H1 (cell line): Measurements from ENCODE around the gene TMEM40. TPM values are rescaled to one million over a fixed set of nuclear protein-coding genes. Genes with fewer than 3 reads are reported as not detected.
"Not testable (repeated sequence)": the region's sequence is repeated elsewhere in the genome, so short reads cannot be mapped to it uniquely, and the experiment has no call there.

ENCODE experiments used
- CTCF ChIA-PET: fragments of 300-600 bp; sonication (Branson Sonifier 250); formaldehyde crosslinking; loops from one replicate; lab custom pipeline; 2021; ENCODE audit not compliant: partially characterized antibody; lab: Charles Lee
- POLR2A ChIA-PET: fragments of 300-600 bp; sonication (Branson Sonifier 250); formaldehyde crosslinking; loops from one replicate; lab custom pipeline; 2021; ENCODE audit warnings: inconsistent platforms; ENCODE audit not compliant: partially characterized antibody; lab: Charles Lee
- DNase-seq, 2 experiments: peaks; one replicate each; pipeline versions ENCODE4 v3.0.0 to v3.0.0-alpha.2; 2010 to 2022; ENCODE audit warnings: low spot score in 2 of 2, low read depth in 1 of 2, mixed read lengths in 1 of 2
- FAIRE-seq: peaks from 2 replicates; lab custom pipeline; 2011; peaks lifted over from hg19 to GRCh38; lab: Jason Lieb, UNC
- H2AFZ ChIP-seq: 2 replicates; pipeline ENCODE4 v1.8.1; 2012; ENCODE audit warnings: low read length, inconsistent platforms
- H2AK5ac ChIP-seq: 2 replicates; pipeline ENCODE4 v1.6.1; 2013; ENCODE audit warnings: low read depth, low read length
- H2BK120ac ChIP-seq: replicated peaks from 2 replicates; pipeline ENCODE3; 2013; ENCODE audit warnings: low read depth, low read length, inconsistent platforms
- H2BK12ac ChIP-seq: 2 replicates; pipeline ENCODE4 v1.6.1; 2013; ENCODE audit warnings: low read depth, low read length
- H2BK15ac ChIP-seq: 2 replicates; pipeline ENCODE4 v1.6.1; 2013; ENCODE audit warnings: low read length
- H2BK20ac ChIP-seq: 2 replicates; pipeline ENCODE4 v1.6.1; 2013; ENCODE audit warnings: low read length
- H2BK5ac ChIP-seq: 2 replicates; pipeline ENCODE4 v1.6.1; 2013; ENCODE audit warnings: low read depth, low read length
- H3K14ac ChIP-seq: 2 replicates; pipeline ENCODE4 v1.6.1; 2013; ENCODE audit warnings: inconsistent platforms; ENCODE audit not compliant: insufficient read length
- H3K18ac ChIP-seq: 2 replicates; pipeline ENCODE4 v1.6.1; 2013; ENCODE audit warnings: low read length; ENCODE audit errors: extremely low read depth
- H3K23ac ChIP-seq: 2 replicates; pipeline ENCODE4 v1.6.1; 2013; ENCODE audit warnings: inconsistent platforms; ENCODE audit not compliant: insufficient read length
- H3K23me2 ChIP-seq: 2 replicates; pipeline ENCODE4 v1.6.1; 2013; ENCODE audit warnings: low read depth, low read length
- H3K27ac ChIP-seq: 2 replicates; pipeline ENCODE4 v1.6.1; 2011; ENCODE audit warnings: low read depth, low read length, inconsistent platforms
- H3K27me3 ChIP-seq, 4 experiments: replicated peaks in 1 of 4; 1 replicate in 1 of 4; 2 replicates in 3 of 4; pipeline versions ENCODE4 v1.6.1 to v1.8.1; 2011 to 2013; ENCODE audit warnings: low read length in 3 of 4, mild to moderate bottlenecking in 3 of 4, inconsistent platforms in 2 of 4, mixed read lengths in 2 of 4, moderate library complexity in 1 of 4; ENCODE audit not compliant: control insufficient read depth in 3 of 4, insufficient read depth in 3 of 4; ENCODE audit errors: extremely low read depth in 1 of 4
- H3K36me3 ChIP-seq, 4 experiments: 2 replicates each; pipeline versions ENCODE4 v1.6.1 to v1.8.1; 2011 to 2013; ENCODE audit warnings: mild to moderate bottlenecking in 4 of 4, low read length in 3 of 4, moderate library complexity in 2 of 4, control low read depth in 1 of 4, inconsistent platforms in 1 of 4; ENCODE audit not compliant: insufficient read depth in 4 of 4, control insufficient read depth in 2 of 4
- H3K4ac ChIP-seq: replicated peaks from 2 replicates; pipeline ENCODE3; 2013; ENCODE audit warnings: low read length, low read depth, mixed read lengths, inconsistent platforms; ENCODE audit not compliant: insufficient read length
- H3K4me1 ChIP-seq, 4 experiments: replicated peaks in 1 of 4; 1 replicate in 1 of 4; 2 replicates in 3 of 4; pipeline versions ENCODE4 v1.6.1 to v1.8.1; 2011 to 2013; ENCODE audit warnings: low read length in 3 of 4, inconsistent platforms in 2 of 4, mixed read lengths in 1 of 4; ENCODE audit not compliant: insufficient read depth in 4 of 4, control insufficient read depth in 3 of 4
- H3K4me2 ChIP-seq, 2 experiments: 2 replicates each; pipeline versions ENCODE4 v1.6.1 to v1.8.1; 2011 to 2013; ENCODE audit warnings: low read depth in 2 of 2, low read length in 2 of 2, control low read depth in 1 of 2, inconsistent platforms in 1 of 2, mild to moderate bottlenecking in 1 of 2; ENCODE audit not compliant: insufficient read depth in 1 of 2
- H3K4me3 ChIP-seq, 4 experiments: fragments of 200-600, 300-600 bp in 1 of 4; sonication (generic), shearing (Covaris generic), sonication (Bioruptor Twin) in 1 of 4; 2 replicates each; pipeline versions ENCODE4 v1.5.1 to v1.8.1; 2011 to 2016; ENCODE audit warnings: low read length in 4 of 4, low read depth in 3 of 4, control low read depth in 2 of 4, inconsistent platforms in 2 of 4, mild to moderate bottlenecking in 2 of 4, mixed read lengths in 1 of 4, moderate library complexity in 1 of 4; ENCODE audit not compliant: insufficient read depth in 2 of 4; ENCODE audit errors: extremely low read depth in 1 of 4
- H3K56ac ChIP-seq: replicated peaks from 2 replicates; pipeline ENCODE3; 2013; ENCODE audit warnings: low read depth, mild to moderate bottlenecking, mixed read lengths, low read length, inconsistent platforms; ENCODE audit not compliant: insufficient read length
- H3K79me1 ChIP-seq: 2 replicates; pipeline ENCODE4 v1.6.1; 2013; ENCODE audit warnings: low read depth, low read length, control low read depth
- H3K79me2 ChIP-seq, 2 experiments: 2 replicates each; pipeline versions ENCODE4 v1.6.1 to v1.8.1; 2012 to 2013; ENCODE audit warnings: low read length in 2 of 2, mild to moderate bottlenecking in 2 of 2, inconsistent platforms in 1 of 2; ENCODE audit not compliant: insufficient read depth in 2 of 2, control insufficient read depth in 1 of 2
- H3K9ac ChIP-seq, 4 experiments: replicated peaks in 1 of 4; 1 replicate in 1 of 4; 2 replicates in 3 of 4; pipeline versions ENCODE4 v1.6.1 to v1.8.1; 2011 to 2013; ENCODE audit warnings: low read depth in 3 of 4, low read length in 3 of 4, control low read depth in 2 of 4, mild to moderate bottlenecking in 2 of 4, moderate library complexity in 2 of 4, inconsistent platforms in 1 of 4; ENCODE audit errors: extremely low read depth in 1 of 4
- H3K9me3 ChIP-seq, 2 experiments: 2 replicates each; pipeline versions ENCODE4 v1.6.1 to v1.8.1; 2012 to 2013; ENCODE audit warnings: mild to moderate bottlenecking in 2 of 2, moderate library complexity in 2 of 2, control low read depth in 1 of 2, inconsistent platforms in 1 of 2, low read depth in 1 of 2, low read length in 1 of 2, mixed read lengths in 1 of 2; ENCODE audit not compliant: insufficient read depth in 2 of 2
- H4K20me1 ChIP-seq, 2 experiments: replicated peaks in 1 of 2; 2 replicates each; pipeline versions ENCODE3 to v1.8.1; 2011 to 2013; ENCODE audit warnings: inconsistent platforms in 2 of 2, low read length in 2 of 2, mild to moderate bottlenecking in 1 of 2; ENCODE audit not compliant: insufficient read depth in 2 of 2, control insufficient read depth in 1 of 2
- H4K5ac ChIP-seq: 2 replicates; pipeline ENCODE4 v1.6.1; 2013; ENCODE audit warnings: low read length, low read depth, mixed read lengths, inconsistent platforms; ENCODE audit not compliant: insufficient read length
- H4K8ac ChIP-seq: 2 replicates; pipeline ENCODE4 v1.8.0; 2013; ENCODE audit warnings: mild to moderate bottlenecking, moderate library complexity, low read length, inconsistent platforms; ENCODE audit not compliant: insufficient read depth; ENCODE audit errors: extremely low read depth
- H4K91ac ChIP-seq: replicated peaks from 2 replicates; pipeline ENCODE3; 2013; ENCODE audit warnings: low read length, mixed read lengths, inconsistent platforms; ENCODE audit not compliant: insufficient read length
- BCL11A ChIP-seq, 2 experiments: IDR thresholded peaks; one replicate each; pipeline ENCODE4 v1.6.1; 2011; ENCODE audit warnings: low read depth in 2 of 2, low read length in 2 of 2, mild to moderate bottlenecking in 2 of 2
- POU5F1 ChIP-seq: IDR thresholded peaks from 2 replicates; pipeline ENCODE4 v1.6.1; 2011; ENCODE audit warnings: low read depth, mild to moderate bottlenecking, low read length, moderate library complexity
- SIX5 ChIP-seq: IDR thresholded peaks from 2 replicates; pipeline ENCODE4 v1.6.1; 2011; ENCODE audit warnings: mild to moderate bottlenecking, low read depth, low read length
- ZNF274 ChIP-seq: IDR thresholded peaks from 2 replicates; pipeline ENCODE4 v1.7.0; 2012; ENCODE audit warnings: low read length, borderline replicate concordance; ENCODE audit errors: extremely low read depth
- WGBS, 2 experiments: shearing (Covaris generic) in 1 of 2; methylation state at CpG; one replicate each; pipeline versions ENCODE4 v1.1.6 to v1.1.7; 2013 to 2015; ENCODE audit warnings: low lambda C conversion rate in 2 of 2, mixed read lengths in 2 of 2, inconsistent platforms in 1 of 2, low coverage in 1 of 2, missing lambda C conversion rate in 1 of 2; ENCODE audit not compliant: insufficient replicate concordance in 2 of 2, insufficient coverage in 1 of 2, insufficient read length in 1 of 2; ENCODE audit errors: extremely low coverage in 1 of 2, missing lambda C conversion rate in 1 of 2; 5-methylcytosine and 5-hydroxymethylcytosine counted together
- polyA plus RNA-seq, 7 experiments: library from polyadenylated mRNA; depleted of rRNA in 3 of 7; stranded (reverse) in 5 of 7; unstranded in 2 of 7; fragments of >200 nt in 5 of 7; fragments of 200-250 nt in 2 of 7; gene quantifications; 1 replicate in 5 of 7; 2 replicates in 1 of 7; 4 replicates in 1 of 7; pipeline versions ENCODE4 v1.2.1 to v1.2.3, GENCODE V29; 2011 to 2013; ENCODE audit warnings: missing spikeins in 2 of 7, mixed read lengths in 2 of 7
- total RNA-seq: library from RNA; stranded (reverse); fragmentation: NEBNext Ultra II Directional; extraction: Animal tissue kit (Norgen Biotek cat#: 25700); gene quantifications from 2 replicates; pipeline ENCODE4 v1.2.1, GENCODE V29; 2021

Gene TMEM40
- total and polyA plus RNA-seq, 2 of the 8 experiments (the other 6 are each of a cell fraction or from before 2014, with no cell fraction given): 0.18 TPM; not detected in 1

DNA sequence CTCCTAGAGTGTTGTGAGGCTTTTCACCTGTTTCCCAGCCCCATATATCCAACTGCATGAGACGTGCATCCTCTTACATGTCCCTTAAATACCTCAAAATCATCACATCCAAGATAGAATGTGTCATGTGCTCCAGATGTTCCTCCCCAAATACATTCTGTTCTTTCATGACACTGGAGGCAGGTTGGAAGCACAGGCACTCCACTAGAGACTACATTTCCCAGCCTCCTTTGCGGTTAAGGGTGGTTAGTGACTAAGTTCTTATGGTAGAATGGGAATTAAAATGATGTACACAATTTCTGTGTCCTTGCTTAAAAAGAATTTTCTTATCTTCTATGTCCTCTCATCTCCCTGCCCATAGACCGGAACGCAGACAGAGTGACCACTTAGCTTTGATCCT lies 34.3 kb downstream of the TMEM40 start:
- H4K20me1 ChIP-seq: no peaks in the 10 kb centered on the region

DNA sequence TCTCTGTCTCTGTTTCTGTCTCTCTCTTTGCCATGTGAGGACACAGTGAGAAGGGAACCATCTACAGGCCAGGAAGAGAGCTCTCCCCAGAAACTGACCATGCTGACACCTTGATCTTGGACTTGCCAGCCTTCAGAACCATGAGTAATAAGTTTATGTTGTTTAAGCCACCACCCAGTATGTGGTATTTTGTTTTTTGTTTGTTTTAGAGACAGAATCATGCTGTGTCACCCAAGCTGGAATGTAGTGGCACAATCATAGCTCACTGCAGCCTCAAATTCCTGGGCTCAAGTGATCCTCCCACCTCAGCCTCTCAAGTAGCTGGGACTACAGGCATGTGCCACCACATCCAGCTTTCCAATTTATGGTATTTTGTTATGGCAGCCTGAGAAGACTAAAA lies 35.7 kb downstream of the TMEM40 start:
- not testable (repeated sequence) for H3K23me2 ChIP-seq, H3K14ac ChIP-seq, H3K27me3 ChIP-seq, DNase-seq, FAIRE-seq, H3K4me1 ChIP-seq, H4K20me1 ChIP-seq, H2BK120ac ChIP-seq, H4K91ac ChIP-seq, H3K79me2 ChIP-seq, H3K36me3 ChIP-seq, H4K8ac ChIP-seq, H3K4me3 ChIP-seq, H2AK5ac ChIP-seq, H3K27ac ChIP-seq, H2AFZ ChIP-seq, H3K56ac ChIP-seq, H3K18ac ChIP-seq, H3K4ac ChIP-seq, H2BK12ac ChIP-seq, H3K23ac ChIP-seq, H2BK15ac ChIP-seq, H3K9me3 ChIP-seq, H4K5ac ChIP-seq, H2BK20ac ChIP-seq, H3K79me1 ChIP-seq, H3K4me2 ChIP-seq, H2BK5ac ChIP-seq, H3K9ac ChIP-seq
- ChIA-PET POLR2A (interaction anchor here (0.8 to 1.1 kb wide), 3 partner anchors 14 to 112 kb away, joined by 3 read pairs; no protein-coding TSS in a partner anchor), CTCF (interaction anchor here (0.7 to 1.2 kb wide), 4 partner anchors 18 to 145 kb away, joined by 3 read pairs; no protein-coding TSS in a partner anchor)

More for the DNA sequence above, 34.3 kb downstream of the TMEM40 start:
- Histone ChIP-seq H3K79me2 (no peaks in the 10 kb centered on the region), H2BK15ac (no peak overlapping the region), H2BK20ac (no peak overlapping the region), H3K4me1 (no peaks in the 10 kb centered on the region; a peak in 1 of 7 replicates), H3K18ac (no peak overlapping the region), H3K4me2 (no peak overlapping the region), H4K5ac (no peak overlapping the region), H2BK120ac (no peak overlapping the region), H3K4me3 (no peak overlapping the region), H3K23me2 (no peaks in the 10 kb centered on the region), H4K91ac (no peak overlapping the region), H2BK5ac (no peak overlapping the region), H3K56ac (no peak overlapping the region), H2AK5ac (no peak overlapping the region; the same call in 1 of the 2 replicates), H2AFZ (no peak overlapping the region), H3K4ac (no peak overlapping the region), H3K36me3 (no peaks in the 10 kb centered on the region), H3K27me3 (no peaks in the 10 kb centered on the region), H3K9ac (no peak overlapping the region), H3K79me1 (no peaks in the 10 kb centered on the region), H3K23ac (no peak overlapping the region), H2BK12ac (no peak overlapping the region), H4K8ac (no peak overlapping the region), H3K14ac (no peak overlapping the region), H3K9me3 (no peaks in the 10 kb centered on the region), H3K27ac (no peak overlapping the region)
- FAIRE-seq (no peak), DNase-seq (no peak)
- TF ChIP-seq POU5F1 (no peak), SIX5 (peak; percentile 38; the same call in 1 of the 2 replicates), BCL11A (IDR thresholded peaks at IDR 0.05; ENCODE audit: low read depth in 2 of 2, low read length in 2 of 2) (no peak), ZNF274 (no peak)
- ChIA-PET CTCF (interaction anchor here (0.7 to 1.8 kb wide), 4 partner anchors 20 to 91 kb away, joined by 3 to 4 read pairs (median 4); no protein-coding TSS in a partner anchor), POLR2A (interaction anchor here (0.6 kb wide), 1 partner anchor 247 kb away, joined by 3 read pairs; no protein-coding TSS in a partner anchor)
- WGBS, 2 experiments: 88% methylated on average over 4 of the region's 4 CpGs; no CpG with 5 or more reads in 1 of the 2 experiments
